Measurements from ENCODE around the gene ZNF534.
A peak's percentile ranks its signal among the peaks of the same experiment; 100 is the strongest.
"Not testable (repeated sequence)": the region's sequence is repeated elsewhere in the genome, so short reads cannot be mapped to it uniquely, and the experiment has no call there.

The ZNF534 gene

GRCh38 chr19:52428937-52429336 is at the start of gene ZNF534:
TSS of gene ZNF534 (plus strand) at chr19:52429148. CDS start at chr19:52431475, 2,327 bp downstream.
- no peak for DNase-seq

GRCh38 chr19:52391135-52391534 is 37.8 kb upstream of the ZNF534 start:
- no peak for DNase-seq

- peak; percentile 94 for DNase-seq
These were observed 31.5 kb upstream of the ZNF534 start, which contains the start of gene ZNF528 for GRCh38 chr19:52397310-52398080. TSS of gene ZNF528 (plus strand) at chr19:52397849. CDS start at chr19:52402014, 4,165 bp downstream.

GRCh38 chr19:52398081-52398441 is 30.9 kb upstream of the ZNF534 start:
- DNase-seq, result no peak

GRCh38 chr19:52410276-52410675 is 18.7 kb upstream of the ZNF534 start:
- no peak for DNase-seq

GRCh38 chr19:52415711-52416110 is 13.2 kb upstream of the ZNF534 start:
- DNase-seq, result no peak

GRCh38 chr19:52442179-52442578 is 13.2 kb downstream of the ZNF534 start:
- DNase-seq, result no peak

GRCh38 chr19:52444506-52444905 is 15.6 kb downstream of the ZNF534 start:
- DNase-seq, result no peak

GRCh38 chr19:52451241-52451640 is 22.3 kb downstream of the ZNF534 start:
- DNase-seq, result no peak

GRCh38 chr19:52453324-52454094 is 24.6 kb downstream of the ZNF534 start, which contains the start of gene ZNF578:
TSS of gene ZNF578 (plus strand) at chr19:52453553. CDS start at chr19:52501846, 48,293 bp downstream.
- peak; percentile 44 to 49 for DNase-seq

GRCh38 chr19:52464798-52465470 is 36.0 kb downstream of the ZNF534 start:
- DNase-seq, result no peak

GRCh38 chr19:52473655-52474350 is 44.9 kb downstream of the ZNF534 start:
- DNase-seq, result no peak

- no peak for DNase-seq
These were observed 45.6 kb downstream of the ZNF534 start for GRCh38 chr19:52474351-52475127.

GRCh38 chr19:52484111-52484743 is 55.3 kb downstream of the ZNF534 start:
- DNase-seq, result not testable (repeated sequence)

- DNase-seq, result not testable (repeated sequence)
These were observed 56.1 kb downstream of the ZNF534 start for GRCh38 chr19:52485064-52485463.

- DNase-seq, result not testable (repeated sequence)
These were observed 56.8 kb downstream of the ZNF534 start for GRCh38 chr19:52485561-52486240.

GRCh38 chr19:52492201-52492993 is 63.4 kb downstream of the ZNF534 start:
- DNase-seq, result no peak

- DNase-seq, result no peak
These were observed 64.1 kb downstream of the ZNF534 start for GRCh38 chr19:52492994-52493470.

GRCh38 chr19:52494518-52494917 is 65.6 kb downstream of the ZNF534 start:
- DNase-seq, result no peak

- no peak for DNase-seq
These were observed 69.6 kb downstream of the ZNF534 start for GRCh38 chr19:52498571-52498970.

Measured in stimulated activated CD4-positive, alpha-beta T cell treated with anti-CD3 and anti-CD28 coated beads, Interleukin-2, amount 100 ng/mL, for 48 hours (primary cell).